Measurements from ENCODE around the gene ACSL6. TPM values are rescaled to one million over a fixed set of nuclear protein-coding genes. Genes with fewer than 3 reads are reported as not detected.

Gene ACSL6
- total RNA-seq, 1 donor from 2014 or later: not detected

- no peak for DNase-seq (ENCODE audit: extremely low read depth, low read depth, low spot score)
These were observed 26.3 kb downstream of the ACSL6 start for GRCh38 chr5:131984956-131985665.

- DNase-seq (ENCODE audit: extremely low read depth, low read depth, low spot score): no peak
These were observed 28.1 kb downstream of the ACSL6 start for GRCh38 chr5:131983244-131983771.

GRCh38 chr5:131981516-131981915, 29.9 kb downstream of the ACSL6 start:
- no peak for DNase-seq (ENCODE audit: extremely low read depth, low read depth, low spot score)

- no peak for DNase-seq (ENCODE audit: extremely low read depth, low read depth, low spot score)
These were observed 30.8 kb downstream of the ACSL6 start for GRCh38 chr5:131980696-131981095.

GRCh38 chr5:131979816-131980215, 31.6 kb downstream of the ACSL6 start:
- no peak for DNase-seq (ENCODE audit: extremely low read depth, low read depth, low spot score)

GRCh38 chr5:131977212-131977604, 34.2 kb downstream of the ACSL6 start:
- DNase-seq (ENCODE audit: extremely low read depth, low read depth, low spot score): no peak

GRCh38 chr5:131976414-131977211, 34.8 kb downstream of the ACSL6 start:
- DNase-seq (ENCODE audit: extremely low read depth, low read depth, low spot score): no peak

GRCh38 chr5:131974956-131975726, 36.3 kb downstream of the ACSL6 start:
- DNase-seq (ENCODE audit: extremely low read depth, low read depth, low spot score): no peak

GRCh38 chr5:131974622-131974955, 36.9 kb downstream of the ACSL6 start:
- DNase-seq (ENCODE audit: extremely low read depth, low read depth, low spot score): no peak

GRCh38 chr5:131974016-131974415, 37.4 kb downstream of the ACSL6 start:
- DNase-seq (ENCODE audit: extremely low read depth, low read depth, low spot score): no peak

- DNase-seq (ENCODE audit: extremely low read depth, low read depth, low spot score): no peak
These were observed 38.3 kb downstream of the ACSL6 start for GRCh38 chr5:131973089-131973712.

- no peak for DNase-seq (ENCODE audit: extremely low read depth, low read depth, low spot score)
These were observed 43.0 kb downstream of the ACSL6 start for GRCh38 chr5:131968396-131968954.

GRCh38 chr5:131966551-131966950, 44.9 kb downstream of the ACSL6 start:
- no peak for DNase-seq (ENCODE audit: extremely low read depth, low read depth, low spot score)

GRCh38 chr5:131965826-131966415, 45.5 kb downstream of the ACSL6 start:
- no peak for DNase-seq (ENCODE audit: extremely low read depth, low read depth, low spot score)

- no peak for DNase-seq (ENCODE audit: extremely low read depth, low read depth, low spot score)
These were observed 51.6 kb downstream of the ACSL6 start for GRCh38 chr5:131959906-131960305.

- no peak for DNase-seq (ENCODE audit: extremely low read depth, low read depth, low spot score)
These were observed 52.3 kb downstream of the ACSL6 start for GRCh38 chr5:131959136-131959535.

- DNase-seq (ENCODE audit: extremely low read depth, low read depth, low spot score): no peak
These were observed 53.6 kb downstream of the ACSL6 start for GRCh38 chr5:131957721-131958441.

GRCh38 chr5:131953969-131954368, 57.5 kb downstream of the ACSL6 start:
- DNase-seq (ENCODE audit: extremely low read depth, low read depth, low spot score): no peak

GRCh38 chr5:131952301-131952857, 59.1 kb downstream of the ACSL6 start:
- DNase-seq (ENCODE audit: extremely low read depth, low read depth, low spot score): no peak
